Keratinocyte (primary cell): Measurements from ENCODE around the gene ZNF839.

ENCODE experiments used
- CTCF ChIP-seq, 3 experiments: IDR thresholded peaks in 1 of 3; conservative IDR thresholded peaks in 1 of 3; optimal IDR thresholded peaks in 1 of 3; 2 replicates in 2 of 3; 3 replicates in 1 of 3; pipeline versions ENCODE3 to v1.5.1; 2011; ENCODE audit warnings: low read length in 3 of 3, mild to moderate bottlenecking in 3 of 3, moderate library complexity in 2 of 3, control low read depth in 1 of 3, inconsistent platforms in 1 of 3; ENCODE audit not compliant: insufficient read depth in 2 of 3; ENCODE audit errors: extremely low read depth in 1 of 3
- EZH2 ChIP-seq: IDR thresholded peaks from one replicate; pipeline ENCODE4 v1.6.1; 2012; ENCODE audit warnings: inconsistent platforms, mild to moderate bottlenecking, low read length, moderate library complexity

- TF ChIP-seq EZH2 (no peak), CTCF (optimal IDR thresholded peaks at IDR 0.05 in 1 of 3, IDR thresholded peaks at IDR 0.05 in 1 of 3, conservative IDR thresholded peaks at IDR 0.05 in 1 of 3; ENCODE audit: extremely low read depth in 1 of 3, insufficient read depth in 2 of 3, low read length in 3 of 3) (no peak)
Observed at GRCh38 chr14:102373110-102373509, 53.6 kb downstream of the ZNF839 start.
